H1 (cell line): ENCODE measurements around the gene PSMG2. TPM values are rescaled to one million over a fixed set of nuclear protein-coding genes. Genes with fewer than 3 reads are reported as not detected.

Experiments used
- GTF2F1 ChIP-seq: IDR thresholded peaks from 2 replicates; pipeline ENCODE4 v1.6.1; 2012; ENCODE audit warnings: low read depth, low read length, improper control_type of control experiment, borderline replicate concordance
- polyA plus RNA-seq, 7 experiments: library from polyadenylated mRNA; depleted of rRNA in 3 of 7; stranded (reverse) in 5 of 7; unstranded in 2 of 7; fragments of >200 nt in 5 of 7; fragments of 200-250 nt in 2 of 7; gene quantifications; 1 replicate in 5 of 7; 2 replicates in 1 of 7; 4 replicates in 1 of 7; pipeline versions ENCODE4 v1.2.1 to v1.2.3, GENCODE V29; 2011 to 2013; ENCODE audit warnings: missing spikeins in 2 of 7, mixed read lengths in 2 of 7
- total RNA-seq: library from RNA; stranded (reverse); fragmentation: NEBNext Ultra II Directional; extraction: Animal tissue kit (Norgen Biotek cat#: 25700); gene quantifications from 2 replicates; pipeline ENCODE4 v1.2.1, GENCODE V29; 2021

The PSMG2 gene
- total and polyA plus RNA-seq, 2 of the 8 experiments (the other 6 are each of a cell fraction or from before 2014, with no cell fraction given), result 52.9 to 79.3 TPM

DNA sequence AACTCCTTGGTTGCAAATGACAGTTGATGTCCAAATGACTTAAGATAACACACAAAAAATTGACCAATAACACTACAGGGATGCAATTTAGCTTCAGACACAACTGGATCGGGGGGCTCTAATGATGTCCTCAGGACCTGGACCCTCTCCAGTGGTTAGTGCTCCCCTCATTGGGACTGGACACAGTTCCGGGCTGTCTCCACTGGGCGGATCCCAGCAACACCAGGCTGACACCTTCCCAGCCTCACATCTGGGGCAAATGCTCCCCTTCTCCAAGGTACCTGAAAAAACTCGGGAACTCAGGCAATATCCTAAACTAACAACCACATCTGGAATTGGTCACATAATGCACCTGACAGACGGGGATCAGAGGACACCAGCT lies 48.7 kb downstream of the PSMG2 start (continued):
- TF ChIP-seq GTF2F1, result no peak
